K562 (cell line): ENCODE measurements around the gene BBLN. TPM values are rescaled to one million over a fixed set of nuclear protein-coding genes. Genes with fewer than 3 reads are reported as not detected.

ENCODE experiments used
- ATAC-seq: fragments of 200-7000 bp; cut with Tn5 transposase; 3 replicates; pipeline ENCODE4 v1.9.1; 2020; ENCODE audit warnings: moderate library complexity
- BruUV-seq: library from RNA; stranded (reverse); fragments of 400-500 nt; replicated peaks from 2 replicates; lab custom pipeline; 2021; lab: Mats Ljungman, UMichigan
- CTCF ChIA-PET: fragments of 300-600 bp; formaldehyde crosslinking; extraction: SDS; loops from one replicate; lab custom pipeline; 2021; ENCODE audit warnings: low intra/inter-chr PET ratio; lab: Yijun Ruan, JAX
- POLR2A ChIA-PET: fragments of 300-600, 350-650 bp; sonication (Branson Sonifier 250); formaldehyde crosslinking; extraction: SDS; loops from one replicate; lab custom pipeline; 2021; ENCODE audit warnings: antibody characterized with exemption, inconsistent platforms; lab: Yijun Ruan, JAX
- DNase-seq, 4 experiments: peaks; one replicate each; pipeline versions ENCODE4 v3.0.0 to v3.0.0-alpha.2; 2011 to 2018; ENCODE audit warnings: low spot score in 3 of 4, mixed read lengths in 3 of 4; ENCODE audit errors: extremely low read depth in 1 of 4
- FAIRE-seq: peaks from 2 replicates; lab custom pipeline; 2011; peaks lifted over from hg19 to GRCh38; lab: Jason Lieb, UNC
- H2AFZ ChIP-seq: 2 replicates; pipeline ENCODE4 v1.6.0; 2011; ENCODE audit warnings: low read depth, low read length, control low read depth, inconsistent platforms
- H3K27ac ChIP-seq: fragments of 200-600 bp; 3 replicates; pipeline ENCODE4 v1.8.0; 2011; ENCODE audit warnings: low read depth, mild to moderate bottlenecking, control low read depth, inconsistent platforms, low read length, moderate library complexity, mixed read lengths; ENCODE audit errors: extremely low read depth
- H3K27me3 ChIP-seq, 2 experiments: fragments of 300-600 bp in 1 of 2; 2 replicates in 1 of 2; 3 replicates in 1 of 2; pipeline versions ENCODE4 v1.6.0 to v1.8.0; 2011; ENCODE audit warnings: inconsistent platforms in 2 of 2, low read length in 2 of 2, mild to moderate bottlenecking in 1 of 2, mixed read lengths in 1 of 2, moderate library complexity in 1 of 2; ENCODE audit not compliant: control insufficient read depth in 2 of 2, insufficient read depth in 2 of 2
- H3K36me3 ChIP-seq: fragments of 300-600 bp; 3 replicates; pipeline ENCODE4 v1.8.0; 2011; ENCODE audit warnings: mild to moderate bottlenecking, low read length, inconsistent platforms; ENCODE audit not compliant: control insufficient read depth, insufficient read depth
- H3K4me1 ChIP-seq, 2 experiments: fragments of 200-600 bp in 1 of 2; replicated peaks in 1 of 2; 2 replicates in 1 of 2; 3 replicates in 1 of 2; pipeline versions ENCODE4 v1.5.1 to v1.8.0; 2011; ENCODE audit warnings: inconsistent platforms in 2 of 2, low read length in 2 of 2, mild to moderate bottlenecking in 1 of 2, mixed read lengths in 1 of 2, moderate library complexity in 1 of 2; ENCODE audit not compliant: control insufficient read depth in 2 of 2, insufficient read depth in 2 of 2
- H3K4me2 ChIP-seq: 2 replicates; pipeline ENCODE4 v1.6.1; 2011; ENCODE audit warnings: low read length, control low read depth, inconsistent platforms, mixed read lengths; ENCODE audit not compliant: insufficient read depth
- H3K4me3 ChIP-seq: fragments of 200-600 bp; sonication (generic), shearing (Covaris generic); 2 replicates; pipeline ENCODE4 v1.5.1; 2016; ENCODE audit warnings: control low read depth, inconsistent platforms
- H3K79me2 ChIP-seq: fragments of 200-600 bp; 3 replicates; pipeline ENCODE4 v1.8.0; 2011; ENCODE audit warnings: low read length, inconsistent platforms; ENCODE audit not compliant: control insufficient read depth, insufficient read depth
- H3K9ac ChIP-seq, 2 experiments: 2 replicates each; pipeline versions ENCODE4 v1.6.0 to v1.6.1; 2011; ENCODE audit warnings: low read depth in 2 of 2, low read length in 2 of 2, control low read depth in 1 of 2, inconsistent platforms in 1 of 2, mild to moderate bottlenecking in 1 of 2, mixed read lengths in 1 of 2; ENCODE audit not compliant: insufficient read depth in 1 of 2
- H3K9me1 ChIP-seq: one replicate; pipeline ENCODE4 v1.6.0; 2011; ENCODE audit warnings: inconsistent platforms, mild to moderate bottlenecking, low read length, moderate library complexity; ENCODE audit not compliant: control insufficient read depth, insufficient read depth
- H3K9me3 ChIP-seq: replicated peaks from 2 replicates; pipeline ENCODE4 v1.5.1; 2011; ENCODE audit warnings: low read depth, low read length, inconsistent platforms; ENCODE audit not compliant: control insufficient read depth, insufficient read depth
- H4K20me1 ChIP-seq: replicated peaks from 2 replicates; pipeline ENCODE4 v1.6.1; 2011; ENCODE audit warnings: low read length, inconsistent platforms, mixed read lengths; ENCODE audit not compliant: control insufficient read depth, insufficient read depth
- ASH1L ChIP-seq: fragments of 450-650 bp; IDR thresholded peaks from 2 replicates; pipeline ENCODE4 v1.6.1; 2018; ENCODE audit warnings: borderline replicate concordance, mild to moderate bottlenecking, low read depth; ENCODE audit not compliant: partially characterized antibody
- CBFA2T3 ChIP-seq: fragments of 450-650 bp; IDR thresholded peaks from 2 replicates; pipeline ENCODE4 v1.6.1; 2017
- CTCFL ChIP-seq: IDR thresholded peaks from 2 replicates; pipeline ENCODE4 v1.6.1; 2011; ENCODE audit warnings: borderline replicate concordance, low read depth, mild to moderate bottlenecking, moderate library complexity, low read length; ENCODE audit not compliant: insufficient read depth, poor library complexity, severe bottlenecking
- DIDO1 ChIP-seq: fragments of 450-650 bp; IDR thresholded peaks from 2 replicates; pipeline ENCODE4 v1.6.1; 2016; ENCODE audit warnings: low read depth, missing biosample characterization, missing genetic modification characterization
- ESRRB ChIP-seq: fragments of 250-450 bp; sonication (Bioruptor Pico); IDR thresholded peaks from 2 replicates; pipeline ENCODE4 v1.5.0; 2020; ENCODE audit warnings: mild to moderate bottlenecking, moderate library complexity, borderline replicate concordance
- FOXK1 ChIP-seq: sonication (generic); formaldehyde crosslinking; IDR thresholded peaks from 2 replicates; pipeline ENCODE4 v1.8.0; 2022; ENCODE audit warnings: missing genetic modification reagents, mild to moderate bottlenecking, borderline replicate concordance
- KDM2B ChIP-seq: fragments of 250-450 bp; sonication (Bioruptor Pico); IDR thresholded peaks from 2 replicates; pipeline ENCODE4 v1.8.0; 2021; ENCODE audit warnings: mild to moderate bottlenecking, moderate library complexity
- MCM7 ChIP-seq, 2 experiments: fragments of 450-650 bp; IDR thresholded peaks; 2 replicates each; pipeline ENCODE4 v1.6.1; 2016 to 2018
- PRDM10 ChIP-seq: fragments of 450-650 bp; IDR thresholded peaks from 2 replicates; pipeline ENCODE4 v1.6.1; 2018; ENCODE audit not compliant: partially characterized antibody
- SOX6 ChIP-seq: fragments of 450-650 bp; IDR thresholded peaks from 2 replicates; pipeline ENCODE4 v1.6.1; 2014; ENCODE audit warnings: mild to moderate bottlenecking
- TBP ChIP-seq: optimal IDR thresholded peaks from 2 replicates; pipeline ENCODE3; 2011; ENCODE audit warnings: low read depth, low read length, improper control_type of control experiment
- ZC3H11A ChIP-seq: IDR thresholded peaks from 2 replicates; pipeline ENCODE4 v1.6.1; 2012; ENCODE audit warnings: low read depth, low read length, improper control_type of control experiment
- ZNF24 ChIP-seq: fragments of 450-650 bp; IDR thresholded peaks from 2 replicates; pipeline ENCODE4 v1.6.1; 2016
- ZNF274 ChIP-seq: IDR thresholded peaks from 2 replicates; pipeline ENCODE4 v1.6.1; 2011; ENCODE audit warnings: low read depth, mild to moderate bottlenecking, low read length, moderate library complexity, borderline replicate concordance
- ZNF395 ChIP-seq: fragments of 200-800 bp; sonication (Bioruptor generic); IDR thresholded peaks from 2 replicates; pipeline ENCODE4 v1.6.1; 2017; ENCODE audit warnings: missing genetic modification characterization, missing compliant biosample characterization
- WGBS: fragments of 100-300 bp; shearing (Covaris generic); methylation state at CpG from one replicate; pipeline ENCODE4 v1.1.6; 2016; ENCODE audit warnings: low coverage, mixed read lengths; ENCODE audit not compliant: insufficient coverage; ENCODE audit errors: missing lambda C conversion rate; 5-methylcytosine and 5-hydroxymethylcytosine counted together
- in situ Hi-C: fragments of 300-500 bp; cut with MboI; formaldehyde crosslinking; loops from 4 replicates; pipeline ENCODE4 v1.15.0; 2018; ENCODE audit warnings: inconsistent platforms, mixed read lengths
- intact Hi-C: fragments of 100-400 bp; cut with micrococcal nuclease; formaldehyde crosslinking; loops from 2 replicates; pipeline ENCODE4 v1.14.2; 2022
- polyA plus RNA-seq, 8 experiments: library from polyadenylated mRNA; depleted of rRNA in 4 of 8; stranded (reverse) in 5 of 8; unstranded in 3 of 8; fragments of >200 nt; fragmentation: Nextera tagmentation in 2 of 8; fragmentation: Illumina TruSeq in 1 of 8; extraction: Ambion mirVana in 2 of 8; extraction: Trizol in 1 of 8; gene quantifications; 2 replicates each; pipeline versions ENCODE4 v1.2.1 to v1.2.3, GENCODE V29; 2011 to 2014; ENCODE audit warnings: inconsistent platforms in 1 of 8, missing spikeins in 1 of 8
- total RNA-seq, 7 experiments: library from RNA; depleted of rRNA in 6 of 7; stranded (reverse); fragments of >200 nt in 6 of 7; fragmentation: Illumina TruSeq in 2 of 7; extraction: Trizol in 2 of 7; gene quantifications; 2 replicates each; pipeline versions ENCODE4 v1.2.1 to v1.2.3, GENCODE V29; 2011 to 2021; ENCODE audit warnings: low replicate concordance in 1 of 7

The BBLN gene
- total and polyA plus RNA-seq, 9 of the 15 experiments (the other 6 are each of a cell fraction or from before 2014, with no cell fraction given), result 4.2 to 331 (median 87.1) TPM

- in situ Hi-C loops, result no loop called here
- Histone ChIP-seq H3K27ac (peak overlapping the region; percentile 21; the same call in 2 of the 3 replicates), H3K27me3 (no peaks in the 10 kb centered on the region), H2AFZ (peak overlapping the region; percentile 53), H3K36me3 (no peaks in the 10 kb centered on the region), H3K9me1 (no peaks in the 10 kb centered on the region), H3K4me1 (peaks cover 17 to 39% of the 10 kb centered on the region in 2 experiments), H3K9me3 (no peaks in the 10 kb centered on the region), H3K9ac (peak overlapping the region in 1 of 2 experiments; percentile 46; a peak in 3 of 4 replicates), H3K79me2 (no peaks in the 10 kb centered on the region), H3K4me2 (peak overlapping the region; percentile 41), H4K20me1 (no peaks in the 10 kb centered on the region), H3K4me3 (no peak overlapping the region)
- intact Hi-C loops, result no loop called here
- CTCF ChIA-PET, result interaction anchor here (0.8 kb wide), 1 partner anchor 19 kb away, joined by 3 read pairs; no protein-coding TSS in a partner anchor
- peak in 3 of 4 experiments; percentile 41 to 49 (median 47) for DNase-seq
- ATAC-seq, result peak; percentile 21
- no TSS peak for BruUV-seq
- 31% methylated on average over 7 of the region's 8 CpGs for WGBS
- FAIRE-seq, result peak; percentile 48
- POLR2A ChIA-PET, result interaction anchor here (0.6 to 1.5 kb wide), 4 partner anchors 9 to 960 kb away, joined by 3 to 4 read pairs (median 4); no protein-coding TSS in a partner anchor
- TF ChIP-seq SOX6 (peak; percentile 65), ZNF274 (no peak), CTCFL (no peak), DIDO1 (no peak), FOXK1 (CRISPR knock-in tag) (no peak), MCM7 (IDR thresholded peaks at IDR 0.05) (no peak), CBFA2T3 (peak; percentile 44; the same call in 1 of the 2 replicates), ZC3H11A (no peak), ESRRB (CRISPR knock-in tag) (no peak), ASH1L (no peak), ZNF24 (0 out of 2 replicates have a peak, but pooled peaks have one; percentile 13), TBP (no peak), PRDM10 (no peak), ZNF395 (CRISPR knock-in tag) (no peak), KDM2B (CRISPR knock-in tag) (no peak)
Observed at GRCh38 chr9:128143525-128144238, 16.4 kb upstream of the BBLN start.
